Measurements from ENCODE around the gene PLEKHA4. TPM values are rescaled to one million over a fixed set of nuclear protein-coding genes. Genes with fewer than 3 reads are reported as not detected.

Gene PLEKHA4
- total and polyA plus RNA-seq, 10 of the 15 experiments (the other 5 are each of a cell fraction or from before 2014, with no cell fraction given), result 0.13 to 10.0 (median 6.4) TPM; not detected in 1

GRCh38 chr19:48887861-48888612 lies 19.6 kb upstream of the PLEKHA4 start:
- in situ Hi-C loops (cut with MboI) (no loop called here), intact Hi-C loops (cut with micrococcal nuclease; ENCODE audit: unreplicated experiment) (no loop called here)
- no peak overlapping the region for H3K9ac ChIP-seq (ENCODE audit: control insufficient read depth, insufficient read depth, low read length)
- ChIA-PET POLR2A (interaction anchor here (1.6 to 3.7 kb wide), 2 partner anchors 12 to 13 kb away, joined by 6 to 55 read pairs; partner anchors contain the start of genes NUCB1 and PPP1R15A), RAD21 (ENCODE audit: unreplicated experiment) (no interaction called here), CTCF (interaction anchor here (0.6 to 1.0 kb wide), 2 partner anchors 65 to 877 kb away, joined by 3 read pairs; no protein-coding TSS in a partner anchor), SMC1A (ENCODE audit: uncharacterized antibody, unreplicated experiment) (interaction anchor here (1.0 kb wide), 1 partner anchor 105 kb away, joined by 3 read pairs; the partner anchor contains the start of genes GYS1 and RUVBL2)
- no peaks in the 10 kb centered on the region for H3K9me3 ChIP-seq (replicated peaks; ENCODE audit: control insufficient read depth, insufficient read depth, low read length)
- no peaks in the 10 kb centered on the region for H3K36me3 ChIP-seq (ENCODE audit: control insufficient read depth in 2 of 2, insufficient read depth in 2 of 2, low read length in 1 of 2)
- no peak for DNase-seq (ENCODE audit: low read depth, low spot score)
- H3K4me1 ChIP-seq (ENCODE audit: control insufficient read depth, insufficient read depth, low read length), result peaks cover 10% of the 10 kb centered on the region
- WGBS (ENCODE audit: insufficient coverage, insufficient replicate concordance, low lambda C conversion rate, missing lambda C conversion rate), result 89% methylated on average over 21 of the region's 21 CpGs
- no TSS peak for BruUV-seq (replicated peaks)
- no peak for FAIRE-seq
- H3K27ac ChIP-seq (ENCODE audit: control insufficient read depth, insufficient read depth), result no peak overlapping the region
- no peaks in the 10 kb centered on the region for H3K27me3 ChIP-seq (replicated peaks in 1 of 2; ENCODE audit: control insufficient read depth in 2 of 2, insufficient read depth in 2 of 2, low read length in 1 of 2)
- TF ChIP-seq BHLHE40 (IDR thresholded peaks at IDR 0.05; ENCODE audit: borderline replicate concordance in 1 of 2, low read depth in 2 of 2, low read length in 1 of 2) (no peak), YBX1 (IDR thresholded peaks at IDR 0.05) (no peak), BACH1 (IDR thresholded peaks at IDR 0.05; ENCODE audit: borderline replicate concordance) (no peak), NR2C2 (IDR thresholded peaks at IDR 0.05; ENCODE audit: borderline replicate concordance, control insufficient read depth, insufficient read length, low read depth) (no peak), HSF1 (IDR thresholded peaks at IDR 0.05; ENCODE audit: low read depth, low read length) (no peak), RBBP5 (conservative IDR thresholded peaks at IDR 0.05) (no peak), ASH2L (IDR thresholded peaks at IDR 0.05; ENCODE audit: borderline replicate concordance, low read depth) (no peak), RFX5 (IDR thresholded peaks at IDR 0.05; ENCODE audit: low read depth, low read length) (no peak), RELB (IDR thresholded peaks at IDR 0.05; ENCODE audit: low read depth) (no peak), RCOR1 (conservative IDR thresholded peaks at IDR 0.05; ENCODE audit: low read depth, low read length) (no peak), NR2C1 (IDR thresholded peaks at IDR 0.05) (no peak)
- TF ChIP-seq, protein P1, sequence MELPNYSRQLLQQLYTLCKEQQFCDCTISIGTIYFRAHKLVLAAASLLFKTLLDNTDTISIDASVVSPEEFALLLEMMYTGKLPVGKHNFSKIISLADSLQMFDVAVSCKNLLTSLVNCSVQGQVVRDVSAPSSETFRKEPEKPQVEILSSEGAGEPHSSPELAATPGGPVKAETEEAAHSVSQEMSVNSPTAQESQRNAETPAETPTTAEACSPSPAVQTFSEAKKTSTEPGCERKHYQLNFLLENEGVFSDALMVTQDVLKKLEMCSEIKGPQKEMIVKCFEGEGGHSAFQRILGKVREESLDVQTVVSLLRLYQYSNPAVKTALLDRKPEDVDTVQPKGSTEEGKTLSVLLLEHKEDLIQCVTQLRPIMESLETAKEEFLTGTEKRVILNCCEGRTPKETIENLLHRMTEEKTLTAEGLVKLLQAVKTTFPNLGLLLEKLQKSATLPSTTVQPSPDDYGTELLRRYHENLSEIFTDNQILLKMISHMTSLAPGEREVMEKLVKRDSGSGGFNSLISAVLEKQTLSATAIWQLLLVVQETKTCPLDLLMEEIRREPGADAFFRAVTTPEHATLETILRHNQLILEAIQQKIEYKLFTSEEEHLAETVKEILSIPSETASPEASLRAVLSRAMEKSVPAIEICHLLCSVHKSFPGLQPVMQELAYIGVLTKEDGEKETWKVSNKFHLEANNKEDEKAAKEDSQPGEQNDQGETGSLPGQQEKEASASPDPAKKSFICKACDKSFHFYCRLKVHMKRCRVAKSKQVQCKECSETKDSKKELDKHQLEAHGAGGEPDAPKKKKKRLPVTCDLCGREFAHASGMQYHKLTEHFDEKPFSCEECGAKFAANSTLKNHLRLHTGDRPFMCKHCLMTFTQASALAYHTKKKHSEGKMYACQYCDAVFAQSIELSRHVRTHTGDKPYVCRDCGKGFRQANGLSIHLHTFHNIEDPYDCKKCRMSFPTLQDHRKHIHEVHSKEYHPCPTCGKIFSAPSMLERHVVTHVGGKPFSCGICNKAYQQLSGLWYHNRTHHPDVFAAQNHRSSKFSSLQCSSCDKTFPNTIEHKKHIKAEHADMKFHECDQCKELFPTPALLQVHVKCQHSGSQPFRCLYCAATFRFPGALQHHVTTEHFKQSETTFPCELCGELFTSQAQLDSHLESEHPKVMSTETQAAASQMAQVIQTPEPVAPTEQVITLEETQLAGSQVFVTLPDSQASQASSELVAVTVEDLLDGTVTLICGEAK (IDR thresholded peaks at IDR 0.05; ENCODE audit: borderline replicate concordance), result no peak
- no peaks in the 10 kb centered on the region for H4K20me1 ChIP-seq (ENCODE audit: control insufficient read depth, insufficient read depth)
- H2AFZ ChIP-seq (ENCODE audit: control insufficient read depth, low read depth, low read length), result no peak overlapping the region
- no peak for ATAC-seq
- no peak overlapping the region for H3K4me3 ChIP-seq
- no peak overlapping the region for H3K4me2 ChIP-seq (ENCODE audit: control insufficient read depth, insufficient read depth)
- no peaks in the 10 kb centered on the region; the same call in 1 of the 2 replicates for H3K79me2 ChIP-seq (ENCODE audit: control insufficient read depth, insufficient read depth, low read length)
